H9 (cell line): ENCODE measurements around the gene TCEA2. TPM values are rescaled to one million over a fixed set of nuclear protein-coding genes. Genes with fewer than 3 reads are reported as not detected.

ENCODE experiments used
- DNase-seq: peaks from one replicate; pipeline ENCODE4 v3.0.0-alpha.2; 2017
- H2AFZ ChIP-seq: one replicate; pipeline ENCODE4 v1.6.1; 2013; ENCODE audit warnings: mild to moderate bottlenecking, low read length, control low read depth, moderate library complexity
- H2AK5ac ChIP-seq: 2 replicates; pipeline ENCODE4 v1.6.1; 2013; ENCODE audit warnings: low read length, control low read depth, mixed read lengths; ENCODE audit not compliant: insufficient read length
- H2BK120ac ChIP-seq: one replicate; pipeline ENCODE4 v1.6.1; 2013; ENCODE audit warnings: low read depth, mild to moderate bottlenecking, low read length, control low read depth, inconsistent platforms; ENCODE audit not compliant: poor library complexity, severe bottlenecking
- H2BK12ac ChIP-seq: 2 replicates; pipeline ENCODE4 v1.6.1; 2013; ENCODE audit warnings: low read length, control low read depth, mixed read lengths, low read depth; ENCODE audit not compliant: insufficient read length
- H2BK15ac ChIP-seq: 2 replicates; pipeline ENCODE4 v1.6.1; 2013; ENCODE audit warnings: low read depth, low read length, control low read depth
- H2BK20ac ChIP-seq: one replicate; pipeline ENCODE4 v1.6.1; 2013; ENCODE audit warnings: low read depth, mild to moderate bottlenecking, low read length, control low read depth, inconsistent platforms; ENCODE audit not compliant: poor library complexity, severe bottlenecking
- H2BK5ac ChIP-seq: 2 replicates; pipeline ENCODE4 v1.6.1; 2013; ENCODE audit warnings: low read length, control low read depth, mixed read lengths; ENCODE audit not compliant: insufficient read length
- H3K14ac ChIP-seq: 2 replicates; pipeline ENCODE4 v1.6.1; 2013; ENCODE audit warnings: low read length, control low read depth; ENCODE audit not compliant: insufficient read depth
- H3K18ac ChIP-seq: 2 replicates; pipeline ENCODE4 v1.6.1; 2013; ENCODE audit warnings: low read depth, mild to moderate bottlenecking, mixed read lengths, low read length, control low read depth; ENCODE audit not compliant: insufficient read length
- H3K23ac ChIP-seq: 2 replicates; pipeline ENCODE4 v1.6.1; 2013; ENCODE audit warnings: low read length, control low read depth, mixed read lengths, low read depth; ENCODE audit not compliant: insufficient read length
- H3K23me2 ChIP-seq: 2 replicates; pipeline ENCODE4 v1.6.1; 2013; ENCODE audit warnings: low read depth, mild to moderate bottlenecking, mixed read lengths, low read length, control low read depth; ENCODE audit not compliant: insufficient read length, poor library complexity, severe bottlenecking
- H3K27ac ChIP-seq: 2 replicates; pipeline ENCODE4 v1.5.1; 2013; ENCODE audit warnings: low read length, control low read depth, mixed read lengths, low read depth; ENCODE audit not compliant: insufficient read length
- H3K27me3 ChIP-seq: 2 replicates; pipeline ENCODE4 v1.6.1; 2013; ENCODE audit warnings: low read length, control low read depth, inconsistent platforms; ENCODE audit not compliant: insufficient read depth
- H3K4ac ChIP-seq: 2 replicates; pipeline ENCODE4 v1.6.1; 2013; ENCODE audit warnings: low read depth, mild to moderate bottlenecking, control low read depth, inconsistent platforms, low read length, moderate library complexity
- H3K4me1 ChIP-seq: 2 replicates; pipeline ENCODE4 v1.6.1; 2013; ENCODE audit warnings: low read length, control low read depth, inconsistent platforms; ENCODE audit not compliant: insufficient read depth
- H3K4me2 ChIP-seq: 2 replicates; pipeline ENCODE4 v1.6.1; 2013; ENCODE audit warnings: low read length, control low read depth, mixed read lengths; ENCODE audit not compliant: insufficient read length, insufficient read depth
- H3K56ac ChIP-seq: 2 replicates; pipeline ENCODE4 v1.6.1; 2013; ENCODE audit warnings: low read depth, mild to moderate bottlenecking, mixed read lengths, low read length, control low read depth; ENCODE audit not compliant: insufficient read length
- H3K79me1 ChIP-seq: 2 replicates; pipeline ENCODE4 v1.6.1; 2013; ENCODE audit warnings: low read depth, mild to moderate bottlenecking, moderate library complexity, low read length, control low read depth, inconsistent platforms; ENCODE audit not compliant: insufficient read depth, poor library complexity, severe bottlenecking
- H3K79me2 ChIP-seq: 2 replicates; pipeline ENCODE4 v1.6.1; 2013; ENCODE audit warnings: low read length, control low read depth, inconsistent platforms; ENCODE audit not compliant: insufficient read depth
- H3K9ac ChIP-seq: 2 replicates; pipeline ENCODE4 v1.6.1; 2013; ENCODE audit warnings: low read length, control low read depth, mixed read lengths; ENCODE audit not compliant: insufficient read length; ENCODE audit errors: extremely low read depth
- H3K9me3 ChIP-seq: one replicate; pipeline ENCODE4 v1.6.1; 2013; ENCODE audit warnings: low read depth, low read length, inconsistent platforms; ENCODE audit not compliant: control insufficient read depth
- H3T11ph ChIP-seq: one replicate; pipeline ENCODE4 v1.6.1; 2013; ENCODE audit warnings: mild to moderate bottlenecking, low read length, control low read depth, inconsistent platforms
- H4K20me1 ChIP-seq: one replicate; pipeline ENCODE4 v1.6.1; 2013; ENCODE audit not compliant: control insufficient read depth, insufficient read length, insufficient read depth
- H4K5ac ChIP-seq: 2 replicates; pipeline ENCODE4 v1.6.1; 2013; ENCODE audit warnings: low read depth, mild to moderate bottlenecking, mixed read lengths, low read length, control low read depth; ENCODE audit not compliant: insufficient read length
- H4K8ac ChIP-seq: replicated peaks from 2 replicates; pipeline ENCODE4 v1.6.1; 2013; ENCODE audit warnings: low read length, control low read depth, mixed read lengths, low read depth; ENCODE audit not compliant: insufficient read length
- H4K91ac ChIP-seq: 2 replicates; pipeline ENCODE4 v1.6.1; 2013; ENCODE audit warnings: low read depth, mild to moderate bottlenecking, moderate library complexity, mixed read lengths, low read length, control low read depth; ENCODE audit not compliant: insufficient read length
- H3K27ac Mint-ChIP-seq, 3 experiments: 2 replicates in 2 of 3; 3 replicates in 1 of 3; pipeline ENCODE4 v1.8.0; 2020 to 2021; ENCODE audit warnings: mixed read lengths in 3 of 3, mild to moderate bottlenecking in 1 of 3, moderate library complexity in 1 of 3
- H3K27me3 Mint-ChIP-seq: 2 replicates; pipeline ENCODE4 v1.8.0; 2021; ENCODE audit warnings: low read depth, mild to moderate bottlenecking, moderate library complexity, mixed read lengths
- H3K36me3 Mint-ChIP-seq, 3 experiments: 2 replicates in 2 of 3; 3 replicates in 1 of 3; pipeline ENCODE4 v1.8.0; 2020 to 2021; ENCODE audit warnings: low read depth in 3 of 3, mixed read lengths in 3 of 3; ENCODE audit not compliant: insufficient read depth in 1 of 3
- H3K4me1 Mint-ChIP-seq, 2 experiments: 2 replicates each; pipeline ENCODE4 v1.8.0; 2020; ENCODE audit warnings: mixed read lengths in 2 of 2
- H3K4me3 Mint-ChIP-seq, 2 experiments: 2 replicates in 1 of 2; 3 replicates in 1 of 2; pipeline ENCODE4 v1.8.0; 2020 to 2021; ENCODE audit warnings: mild to moderate bottlenecking in 2 of 2, mixed read lengths in 2 of 2, moderate library complexity in 1 of 2
- H3K9me3 Mint-ChIP-seq, 2 experiments: 2 replicates in 1 of 2; 3 replicates in 1 of 2; pipeline ENCODE4 v1.8.0; 2020; ENCODE audit warnings: mild to moderate bottlenecking in 2 of 2, mixed read lengths in 2 of 2, moderate library complexity in 1 of 2
- CTCF ChIP-seq: fragments of 200-600 bp; sonication (generic); conservative IDR thresholded peaks from 3 replicates; pipeline ENCODE4 v1.8.0; 2021; ENCODE audit warnings: antibody characterized with exemption, mild to moderate bottlenecking
- WGBS: extraction: QIAGEN DNeasy Blood & Tissue Kit; methylation state at CpG from one replicate; pipeline ENCODE4 v1.1.7; 2013; ENCODE audit warnings: missing lambda C conversion rate, low lambda C conversion rate, mixed read lengths; ENCODE audit not compliant: insufficient read length; ENCODE audit errors: extremely low coverage; 5-methylcytosine and 5-hydroxymethylcytosine counted together
- total RNA-seq: library from RNA; stranded (reverse); gene quantifications from 2 replicates; pipeline ENCODE4 v1.2.1, GENCODE V29; 2021

TCEA2 gene
- total RNA-seq, 1 experiment from 2014 or later = 51.7 TPM

- Mint-ChIP-seq H3K27me3 (0 out of 2 replicates have a peak, but pooled peaks cover 2% of the 10 kb centered on the region), H3K4me1 (peaks cover 4 to 5% of the 10 kb centered on the region in 2 experiments; a peak in 3 of 4 replicates), H3K27ac (no peak overlapping the region), H3K9me3 (no peaks in the 10 kb centered on the region), H3K4me3 (no peak overlapping the region), H3K36me3 (no peaks in the 10 kb centered on the region)
- Histone ChIP-seq H3K9me3 (no peaks in the 10 kb centered on the region), H3K56ac (no peak overlapping the region), H3K14ac (0 out of 2 replicates have a peak overlapping the region, but pooled peaks have one; percentile 19), H2BK5ac (no peak overlapping the region), H3K4me1 (no peaks in the 10 kb centered on the region), H3K9ac (no peak overlapping the region), H3K79me1 (no peaks in the 10 kb centered on the region), H3T11ph (no peak overlapping the region), H2AFZ (no peak overlapping the region), H2BK15ac (no peak overlapping the region), H3K23me2 (no peaks in the 10 kb centered on the region), H2BK120ac (no peak overlapping the region), H3K18ac (no peak overlapping the region), H2BK12ac (no peak overlapping the region), H4K91ac (no peak overlapping the region), H4K20me1 (peaks cover 3% of the 10 kb centered on the region), H4K8ac (no peak overlapping the region), H3K79me2 (no peaks in the 10 kb centered on the region), H3K4me2 (no peak overlapping the region), H4K5ac (no peak overlapping the region), H3K27ac (no peak overlapping the region), H3K4ac (no peak overlapping the region), H2AK5ac (no peak overlapping the region), H2BK20ac (no peak overlapping the region), H3K27me3 (no peaks in the 10 kb centered on the region), H3K23ac (no peak overlapping the region)
- TF ChIP-seq CTCF = no peak
- WGBS = no CpG with 5 or more reads among the region's 14 CpGs
- no peak for DNase-seq
Measured at GRCh38 chr20:64115171-64115911, 52.3 kb downstream of the TCEA2 start.
